ENCODE data around the gene SORCS3.

The SORCS3 gene

DNA sequence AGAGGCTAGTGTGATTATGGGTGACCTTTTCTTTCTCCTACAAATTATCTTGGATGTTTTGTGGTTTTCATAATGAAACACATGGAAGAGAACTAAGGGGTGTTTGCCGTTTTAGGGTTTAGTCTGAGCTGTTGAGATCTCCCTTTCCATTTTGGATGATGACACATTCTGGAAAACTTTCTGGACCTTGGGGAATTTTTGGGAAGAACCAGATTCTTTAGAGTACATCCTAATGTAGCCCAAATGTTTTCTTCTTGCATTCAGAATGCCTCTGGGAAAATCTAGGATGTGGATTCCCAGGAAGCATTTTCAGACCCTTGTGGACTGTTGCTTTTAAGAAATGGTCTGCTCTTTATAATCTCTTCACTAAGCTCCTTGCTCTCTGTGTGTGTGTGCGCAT, 165.7 kb downstream of the SORCS3 start:
- DNase-seq (ENCODE audit: low read depth): no peak
- TF ChIP-seq, protein P1, sequence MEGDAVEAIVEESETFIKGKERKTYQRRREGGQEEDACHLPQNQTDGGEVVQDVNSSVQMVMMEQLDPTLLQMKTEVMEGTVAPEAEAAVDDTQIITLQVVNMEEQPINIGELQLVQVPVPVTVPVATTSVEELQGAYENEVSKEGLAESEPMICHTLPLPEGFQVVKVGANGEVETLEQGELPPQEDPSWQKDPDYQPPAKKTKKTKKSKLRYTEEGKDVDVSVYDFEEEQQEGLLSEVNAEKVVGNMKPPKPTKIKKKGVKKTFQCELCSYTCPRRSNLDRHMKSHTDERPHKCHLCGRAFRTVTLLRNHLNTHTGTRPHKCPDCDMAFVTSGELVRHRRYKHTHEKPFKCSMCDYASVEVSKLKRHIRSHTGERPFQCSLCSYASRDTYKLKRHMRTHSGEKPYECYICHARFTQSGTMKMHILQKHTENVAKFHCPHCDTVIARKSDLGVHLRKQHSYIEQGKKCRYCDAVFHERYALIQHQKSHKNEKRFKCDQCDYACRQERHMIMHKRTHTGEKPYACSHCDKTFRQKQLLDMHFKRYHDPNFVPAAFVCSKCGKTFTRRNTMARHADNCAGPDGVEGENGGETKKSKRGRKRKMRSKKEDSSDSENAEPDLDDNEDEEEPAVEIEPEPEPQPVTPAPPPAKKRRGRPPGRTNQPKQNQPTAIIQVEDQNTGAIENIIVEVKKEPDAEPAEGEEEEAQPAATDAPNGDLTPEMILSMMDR (IDR thresholded peaks at IDR 0.05; ENCODE audit: low read length, missing control alignments): no peak
- H3K4me3 ChIP-seq (replicated peaks; ENCODE audit: low read depth, low read length): no peak overlapping the region

GRCh38 chr10:104807581-104808310, 166.7 kb downstream of the SORCS3 start:
- no peak overlapping the region for H3K4me3 ChIP-seq (replicated peaks; ENCODE audit: low read depth, low read length)
- TF ChIP-seq, protein P1 (IDR thresholded peaks at IDR 0.05; ENCODE audit: low read length, missing control alignments): no peak
- DNase-seq (ENCODE audit: low read depth): no peak

- TF ChIP-seq, protein P1 (IDR thresholded peaks at IDR 0.05; ENCODE audit: low read length, missing control alignments): no peak
- DNase-seq (ENCODE audit: low read depth): no peak
- no peak overlapping the region for H3K4me3 ChIP-seq (replicated peaks; ENCODE audit: low read depth, low read length)
Measured at GRCh38 chr10:104809288-104810090, 168.4 kb downstream of the SORCS3 start.

DNA sequence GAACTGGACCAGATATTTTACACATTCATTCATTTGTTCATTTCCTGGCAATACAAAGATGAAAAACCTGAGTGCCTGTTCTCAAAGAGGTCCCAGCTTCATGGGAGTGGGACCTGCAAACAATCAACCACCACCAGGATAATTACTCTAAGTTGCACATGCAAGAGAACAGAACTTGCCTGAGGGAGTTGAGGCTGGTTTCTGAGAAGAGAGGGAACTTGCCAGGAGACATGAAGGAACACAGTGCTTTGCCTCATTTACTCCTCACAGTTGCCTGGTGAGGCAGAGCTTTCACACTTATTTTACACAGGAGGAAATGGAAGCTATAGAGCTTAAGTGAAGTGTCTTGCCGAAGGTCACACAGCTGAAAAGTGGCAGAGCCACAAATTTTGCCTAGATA, 170.1 kb downstream of the SORCS3 start:
- TF ChIP-seq, protein P1 (IDR thresholded peaks at IDR 0.05; ENCODE audit: low read length, missing control alignments): no peak
- H3K4me3 ChIP-seq (replicated peaks; ENCODE audit: low read depth, low read length): no peak overlapping the region
- no peak for DNase-seq (ENCODE audit: low read depth)

GRCh38 chr10:104816501-104816900, 175.4 kb downstream of the SORCS3 start:
- TF ChIP-seq, protein P1 (IDR thresholded peaks at IDR 0.05; ENCODE audit: low read length, missing control alignments): no peak
- DNase-seq (ENCODE audit: low read depth): no peak
- H3K4me3 ChIP-seq (replicated peaks; ENCODE audit: low read depth, low read length): no peak overlapping the region

DNA sequence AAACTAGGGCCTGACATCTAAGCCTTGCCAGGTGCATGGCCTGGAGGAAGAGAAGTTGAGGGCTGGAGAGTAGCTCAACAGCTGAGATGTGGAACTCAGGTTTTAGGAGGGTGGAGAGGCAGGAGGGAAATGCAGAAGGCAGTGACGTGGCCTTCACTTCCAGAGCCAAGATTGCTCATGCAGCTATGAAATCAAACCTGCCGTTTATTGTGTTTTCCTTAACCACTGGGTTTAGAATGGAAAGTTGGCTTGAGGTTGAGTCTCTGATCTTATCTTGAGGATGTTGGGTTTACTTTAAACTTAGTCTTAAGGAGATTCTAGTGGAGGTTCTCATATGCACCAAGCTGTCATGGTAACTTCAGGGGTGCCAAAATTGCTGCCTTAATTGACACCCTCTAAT, 178.6 kb downstream of the SORCS3 start:
- DNase-seq (ENCODE audit: low read depth): no peak

More for the DNA sequence above, 178.6 kb downstream of the SORCS3 start:
- H3K4me3 ChIP-seq (replicated peaks; ENCODE audit: low read depth, low read length): no peak overlapping the region
- TF ChIP-seq, protein P1 (IDR thresholded peaks at IDR 0.05; ENCODE audit: low read length, missing control alignments): no peak
